ENCODE results near the gene TSSK2. TPM values are rescaled to one million over a fixed set of nuclear protein-coding genes. Genes with fewer than 3 reads are reported as not detected.
A peak's percentile ranks its signal among the peaks of the same experiment; 100 is the strongest.

TSSK2 gene
- total RNA-seq, 1 donor from 2014 or later = not detected

DNA sequence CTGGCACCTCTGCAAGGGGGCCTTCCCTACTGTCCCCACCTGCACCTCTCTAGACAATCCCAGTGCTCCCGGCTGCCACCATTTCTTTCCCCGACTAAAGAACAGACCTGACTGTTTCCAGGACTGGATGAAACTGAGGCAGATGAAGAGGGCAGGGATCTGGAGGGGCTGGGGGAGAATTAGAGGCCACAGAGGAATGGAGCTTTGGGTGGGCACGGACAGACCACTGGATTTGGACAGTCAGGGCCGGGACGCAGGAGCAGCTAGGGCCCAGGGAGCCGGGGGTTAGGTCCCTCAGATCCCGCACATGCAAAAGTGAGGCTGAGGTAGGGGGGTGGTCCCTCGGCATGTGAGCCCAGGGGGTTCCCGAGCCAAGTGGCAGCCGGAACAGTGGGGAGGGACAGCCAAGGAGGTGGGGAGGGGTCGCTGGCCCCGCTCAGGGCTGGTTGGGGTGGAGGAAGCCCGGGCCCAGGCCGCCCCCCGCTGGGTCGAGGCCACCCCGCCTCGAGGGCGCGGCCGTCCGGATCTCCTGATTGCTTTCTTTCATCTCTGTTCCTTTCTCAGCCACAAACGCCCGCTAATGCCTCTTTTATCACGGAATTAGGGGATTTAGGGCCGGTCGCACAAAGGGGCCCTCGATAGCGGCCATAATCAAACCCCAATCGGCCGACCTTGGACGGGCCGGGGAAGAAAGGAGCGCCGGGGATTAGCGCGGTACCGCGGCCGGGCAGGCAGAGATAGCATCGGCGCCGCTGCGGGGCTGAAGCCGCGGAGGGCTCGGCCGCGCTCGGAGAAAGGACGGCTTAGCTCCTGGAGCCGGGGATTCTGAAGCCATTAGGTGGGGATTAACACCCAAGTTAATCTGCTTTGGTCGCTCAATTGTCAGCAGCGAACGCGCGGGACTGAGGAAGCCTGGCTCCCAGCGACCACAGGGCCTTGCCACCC lies 38.2 kb downstream of the TSSK2 start:
- Histone ChIP-seq H3K4me3 (peak overlapping the region; percentile 28 to 45), H3K27me3 (no peaks in the 10 kb centered on the region), H3K4me1 (peaks cover 47% of the 10 kb centered on the region), H3K27ac (no peak overlapping the region), H3K36me3 (no peaks in the 10 kb centered on the region), H3K9me3 (no peaks in the 10 kb centered on the region)
- TF ChIP-seq, protein P1, sequence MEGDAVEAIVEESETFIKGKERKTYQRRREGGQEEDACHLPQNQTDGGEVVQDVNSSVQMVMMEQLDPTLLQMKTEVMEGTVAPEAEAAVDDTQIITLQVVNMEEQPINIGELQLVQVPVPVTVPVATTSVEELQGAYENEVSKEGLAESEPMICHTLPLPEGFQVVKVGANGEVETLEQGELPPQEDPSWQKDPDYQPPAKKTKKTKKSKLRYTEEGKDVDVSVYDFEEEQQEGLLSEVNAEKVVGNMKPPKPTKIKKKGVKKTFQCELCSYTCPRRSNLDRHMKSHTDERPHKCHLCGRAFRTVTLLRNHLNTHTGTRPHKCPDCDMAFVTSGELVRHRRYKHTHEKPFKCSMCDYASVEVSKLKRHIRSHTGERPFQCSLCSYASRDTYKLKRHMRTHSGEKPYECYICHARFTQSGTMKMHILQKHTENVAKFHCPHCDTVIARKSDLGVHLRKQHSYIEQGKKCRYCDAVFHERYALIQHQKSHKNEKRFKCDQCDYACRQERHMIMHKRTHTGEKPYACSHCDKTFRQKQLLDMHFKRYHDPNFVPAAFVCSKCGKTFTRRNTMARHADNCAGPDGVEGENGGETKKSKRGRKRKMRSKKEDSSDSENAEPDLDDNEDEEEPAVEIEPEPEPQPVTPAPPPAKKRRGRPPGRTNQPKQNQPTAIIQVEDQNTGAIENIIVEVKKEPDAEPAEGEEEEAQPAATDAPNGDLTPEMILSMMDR (IDR thresholded peaks at IDR 0.05) = no peak
- TF ChIP-seq POLR2AphosphoS5 (IDR thresholded peaks at IDR 0.05; ENCODE audit: insufficient read depth in 1 of 2, low read depth in 1 of 2) (no peak), POLR2A (IDR thresholded peaks at IDR 0.05) (no peak)
- intact Hi-C loops (cut with DNase I) = no loop called here
- DNase-seq (ENCODE audit: extremely low spot score in 2 of 2) = no peak

DNA sequence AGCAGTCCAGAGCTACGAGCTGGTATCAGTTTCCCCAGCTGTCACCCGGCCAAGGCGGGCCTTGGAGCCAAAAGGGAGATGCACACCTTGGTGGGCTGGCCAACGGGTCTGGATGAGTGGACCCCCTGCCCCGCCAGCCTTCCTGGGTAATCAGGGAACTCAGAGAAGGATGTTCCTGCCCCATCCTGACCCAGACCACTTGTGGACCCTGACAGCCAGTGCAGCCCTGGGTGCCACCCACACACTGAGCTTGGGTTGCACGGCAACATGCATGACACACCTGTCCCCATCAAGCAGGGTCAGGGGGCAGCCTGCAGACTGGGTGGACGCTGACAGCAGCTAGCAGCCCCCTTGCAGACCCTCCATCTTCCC lies 38.8 kb downstream of the TSSK2 start:
- TF ChIP-seq, protein P1 (IDR thresholded peaks at IDR 0.05) = no peak
- TF ChIP-seq POLR2A (IDR thresholded peaks at IDR 0.05) = no peak
- TF ChIP-seq POLR2AphosphoS5 (IDR thresholded peaks at IDR 0.05; ENCODE audit: insufficient read depth in 1 of 2, low read depth in 1 of 2) = no peak
- H3K4me1 ChIP-seq = peaks cover 54% of the 10 kb centered on the region
- peak overlapping the region; percentile 28 to 45 for H3K4me3 ChIP-seq
- no peak overlapping the region for H3K27ac ChIP-seq
- H3K27me3 ChIP-seq = no peaks in the 10 kb centered on the region
- intact Hi-C loops (cut with DNase I) = no loop called here
- no peaks in the 10 kb centered on the region for H3K36me3 ChIP-seq
- no peak for DNase-seq (ENCODE audit: extremely low spot score in 2 of 2)
- no peaks in the 10 kb centered on the region for H3K9me3 ChIP-seq

DNA sequence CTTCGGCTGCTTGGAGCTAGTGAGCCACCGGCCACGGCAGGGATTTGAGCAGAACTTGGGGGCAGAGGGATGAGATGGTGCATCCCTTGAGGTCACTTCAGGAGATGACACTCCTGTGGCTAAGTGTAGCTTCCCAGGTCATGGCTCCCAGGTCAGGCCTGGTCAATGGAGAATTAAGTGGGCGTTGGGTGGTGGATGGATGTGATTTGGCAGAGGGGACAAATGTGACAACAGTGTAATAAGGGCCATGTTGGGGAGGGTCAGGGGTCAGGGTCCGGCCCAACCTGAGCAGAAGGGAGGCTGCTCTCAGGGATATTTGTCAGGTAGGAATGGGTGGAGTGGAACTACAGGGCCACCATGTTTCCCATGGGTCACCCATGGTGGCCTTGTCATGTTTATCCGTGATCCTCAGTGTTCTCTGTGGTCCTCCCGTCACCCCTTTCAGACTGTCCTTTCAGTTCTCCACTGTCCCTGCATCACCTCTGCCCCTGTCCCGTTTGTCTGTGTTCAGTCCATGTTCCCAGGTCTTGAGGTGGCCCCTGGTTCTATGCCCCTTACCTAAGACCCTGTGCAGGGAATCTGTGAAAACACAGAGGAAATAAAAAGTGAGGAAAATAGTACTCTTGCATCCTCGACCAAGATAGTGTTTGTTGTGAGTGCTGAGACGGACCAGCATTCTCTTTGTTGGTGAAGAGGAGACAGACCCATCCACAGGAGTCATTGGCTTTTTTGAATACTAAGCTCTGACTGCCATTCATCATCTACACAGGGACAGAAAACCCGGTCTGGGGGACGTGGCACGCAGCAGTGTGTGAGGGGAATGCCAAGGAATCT lies 41.3 kb downstream of the TSSK2 start:
- peak overlapping the region; percentile 87 for H3K27ac ChIP-seq
- H3K9me3 ChIP-seq = no peaks in the 10 kb centered on the region
- intact Hi-C loops (cut with DNase I) = no loop called here
- H3K4me1 ChIP-seq = peaks cover 73% of the 10 kb centered on the region
- H3K4me3 ChIP-seq = peak overlapping the region; percentile 93 to 100
- H3K27me3 ChIP-seq = no peaks in the 10 kb centered on the region
- no peaks in the 10 kb centered on the region for H3K36me3 ChIP-seq
- TF ChIP-seq, protein P1 (IDR thresholded peaks at IDR 0.05) = no peak
- TF ChIP-seq POLR2AphosphoS5 (IDR thresholded peaks at IDR 0.05; ENCODE audit: insufficient read depth in 1 of 2, low read depth in 1 of 2) (no peak), POLR2A (IDR thresholded peaks at IDR 0.05) (no peak)
- DNase-seq (ENCODE audit: extremely low spot score in 2 of 2) = no peak

DNA sequence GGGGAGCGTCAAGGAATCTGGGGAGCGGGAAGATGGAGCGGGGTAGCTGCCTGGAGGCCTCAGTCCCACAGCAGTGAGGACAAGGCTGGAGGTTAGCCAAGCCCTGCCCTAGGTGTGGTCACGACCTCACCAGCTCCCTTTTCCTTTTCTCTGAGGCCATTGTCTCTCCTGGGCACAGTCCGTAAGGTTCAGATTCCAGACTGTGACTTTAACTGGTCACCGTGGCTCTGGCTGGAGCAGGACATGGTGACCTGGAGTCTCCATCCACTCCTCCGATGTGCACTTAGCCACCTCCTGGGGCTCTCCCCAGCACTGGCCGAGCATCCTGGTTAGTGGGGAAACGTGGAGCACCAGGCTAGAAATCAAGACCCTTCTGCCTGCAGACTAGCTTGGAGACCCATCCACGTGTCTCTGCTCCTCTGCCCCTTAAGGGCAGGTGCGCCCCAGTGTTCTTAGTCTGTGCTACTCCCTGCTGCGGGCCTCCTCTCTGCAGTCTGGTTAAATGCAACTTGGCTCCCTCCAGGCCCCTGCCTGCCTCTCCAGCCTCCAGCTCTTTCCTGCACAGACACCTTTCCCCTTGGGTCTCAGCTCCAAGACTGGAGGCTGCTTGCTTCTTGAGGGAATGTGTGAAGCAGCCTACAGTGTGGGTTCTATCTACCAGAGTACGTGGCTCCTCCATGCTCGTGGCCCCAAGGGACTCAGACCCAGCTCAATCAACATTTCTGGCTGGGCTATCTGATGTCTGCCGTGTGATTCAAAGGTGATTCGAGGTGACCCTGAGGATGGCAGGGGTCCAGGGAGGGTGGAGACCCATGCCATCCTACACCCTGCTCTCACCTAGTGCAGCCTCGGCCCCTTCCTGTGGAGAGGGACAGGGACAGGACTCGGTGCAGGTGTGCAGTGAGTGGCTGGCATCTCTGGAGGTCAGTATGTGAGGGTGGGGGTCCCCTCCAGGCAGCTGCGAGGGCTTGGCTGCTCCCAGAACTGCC lies 42.2 kb downstream of the TSSK2 start:
- intact Hi-C loops (cut with DNase I) = no loop called here
- H3K4me3 ChIP-seq = no peak overlapping the region
- no peaks in the 10 kb centered on the region for H3K27me3 ChIP-seq
- no peak for DNase-seq (ENCODE audit: extremely low spot score in 2 of 2)
- no peak overlapping the region for H3K27ac ChIP-seq
- TF ChIP-seq POLR2AphosphoS5 (IDR thresholded peaks at IDR 0.05; ENCODE audit: insufficient read depth in 1 of 2, low read depth in 1 of 2) (no peak), POLR2A (IDR thresholded peaks at IDR 0.05) (no peak)
- TF ChIP-seq, protein P1 (IDR thresholded peaks at IDR 0.05) = no peak
- H3K9me3 ChIP-seq = no peaks in the 10 kb centered on the region
- H3K36me3 ChIP-seq = no peaks in the 10 kb centered on the region
- H3K4me1 ChIP-seq = peaks cover 77% of the 10 kb centered on the region
